Nephron progenitor cell (in vitro differentiated cells): Measurements from ENCODE around the gene ADORA1.

ENCODE experiments used
- DNase-seq: peaks from one replicate; pipeline ENCODE4 v3.0.0; 2021
- H3K27ac Mint-ChIP-seq: 2 replicates; pipeline ENCODE4 v1.8.0; 2021; ENCODE audit warnings: mild to moderate bottlenecking, moderate library complexity, mixed read lengths
- H3K27me3 Mint-ChIP-seq: 2 replicates; pipeline ENCODE4 v1.8.0; 2021; ENCODE audit warnings: mild to moderate bottlenecking, low read depth, mixed read lengths; ENCODE audit not compliant: poor library complexity
- H3K36me3 Mint-ChIP-seq: 2 replicates; pipeline ENCODE4 v1.8.0; 2021; ENCODE audit warnings: low read depth, mixed read lengths
- H3K4me1 Mint-ChIP-seq: 2 replicates; pipeline ENCODE4 v1.8.0; 2021; ENCODE audit warnings: mixed read lengths
- H3K4me3 Mint-ChIP-seq: 2 replicates; pipeline ENCODE4 v1.8.0; 2021; ENCODE audit warnings: mild to moderate bottlenecking, moderate library complexity, mixed read lengths
- H3K9me3 Mint-ChIP-seq: 2 replicates; pipeline ENCODE4 v1.8.0; 2021; ENCODE audit warnings: mild to moderate bottlenecking, moderate library complexity, mixed read lengths
- CTCF ChIP-seq: fragments of 200-600 bp; sonication (generic); IDR thresholded peaks from 2 replicates; pipeline ENCODE4 v1.5.0; 2021; ENCODE audit warnings: antibody characterized with exemption

ADORA1 gene

GRCh38 chr1:203127666-203128430, at the start of gene ADORA1:
Gene ADORA1 (plus strand): TSS chr1:203127726. CDS start chr1:203128842, 1,116 bp downstream.
- Mint-ChIP-seq H3K4me1 (peaks cover 36% of the 10 kb centered on the region), H3K36me3 (no peaks in the 10 kb centered on the region), H3K27me3 (peaks cover 60% of the 10 kb centered on the region), H3K9me3 (no peaks in the 10 kb centered on the region), H3K27ac (peak within 1 kb of the TSS; percentile 7), H3K4me3 (peak within 1 kb of the TSS; percentile 79)
- TF ChIP-seq CTCF, result peak; percentile 30
- peak; percentile 76 for DNase-seq

GRCh38 chr1:203077956-203078355, 49.6 kb upstream of the ADORA1 start:
- Mint-ChIP-seq H3K4me1 (peaks cover 22% of the 10 kb centered on the region), H3K4me3 (no peak overlapping the region), H3K9me3 (peaks cover 3% of the 10 kb centered on the region), H3K27me3 (peaks cover 81% of the 10 kb centered on the region), H3K27ac (no peak overlapping the region), H3K36me3 (peaks cover 48% of the 10 kb centered on the region)
- DNase-seq, result no peak
- TF ChIP-seq CTCF, result no peak

DNA sequence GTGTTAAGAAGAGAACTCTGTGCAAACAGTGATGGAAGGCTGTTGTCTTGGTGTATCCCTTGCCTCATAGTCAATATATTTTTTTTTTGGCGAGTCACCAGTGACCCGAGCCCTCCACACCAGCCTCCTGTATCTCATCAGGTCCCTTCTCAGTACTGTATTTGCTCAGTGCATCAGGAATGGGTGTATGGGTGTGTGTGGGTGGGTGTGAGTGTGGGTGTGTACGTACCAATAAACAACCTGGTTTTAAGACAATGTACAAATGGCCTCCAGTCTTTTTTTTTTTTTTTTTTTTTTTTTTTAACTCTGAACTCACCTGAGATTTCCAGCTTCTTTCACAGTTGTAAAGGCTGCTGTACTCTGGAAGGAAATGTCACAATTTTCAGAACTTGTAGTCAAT, 49.0 kb upstream of the ADORA1 start:
- peaks cover 28% of the 10 kb centered on the region for H3K4me1 Mint-ChIP-seq
- DNase-seq, result no peak
- peaks cover 3% of the 10 kb centered on the region for H3K9me3 Mint-ChIP-seq
- peaks cover 75% of the 10 kb centered on the region for H3K27me3 Mint-ChIP-seq
- peaks cover 43% of the 10 kb centered on the region for H3K36me3 Mint-ChIP-seq
- no peak overlapping the region for H3K4me3 Mint-ChIP-seq
- TF ChIP-seq CTCF, result no peak
- no peak overlapping the region for H3K27ac Mint-ChIP-seq

DNA sequence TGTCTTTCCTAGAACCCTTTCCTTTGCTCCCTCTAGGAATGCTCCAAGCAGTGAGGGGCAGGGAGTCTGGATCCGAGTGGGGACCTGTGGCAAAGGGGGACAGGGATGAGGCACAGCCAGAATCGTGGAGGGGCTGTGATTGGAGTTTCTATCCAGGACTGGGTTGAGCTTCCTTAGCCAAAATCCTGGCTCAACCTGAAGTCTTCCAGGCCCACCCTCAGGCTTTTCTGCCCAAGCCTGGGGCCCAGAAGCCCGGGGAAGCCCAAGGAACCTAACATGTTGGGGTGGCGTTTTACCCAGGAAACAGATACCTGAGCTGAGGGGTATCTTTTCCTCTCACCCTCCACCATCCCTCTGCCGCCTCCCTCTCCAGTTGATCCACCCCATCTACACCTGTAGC, 47.1 kb upstream of the ADORA1 start:
- Mint-ChIP-seq H3K9me3 (peaks cover 3% of the 10 kb centered on the region), H3K27me3 (peaks cover 56% of the 10 kb centered on the region), H3K4me1 (peaks cover 37% of the 10 kb centered on the region), H3K36me3 (peaks cover 32% of the 10 kb centered on the region), H3K27ac (no peak overlapping the region), H3K4me3 (no peak overlapping the region)
- TF ChIP-seq CTCF, result no peak
- no peak for DNase-seq

GRCh38 chr1:203081465-203082230, 45.9 kb upstream of the ADORA1 start:
- Mint-ChIP-seq H3K27me3 (peaks cover 44% of the 10 kb centered on the region), H3K4me3 (no peak overlapping the region), H3K27ac (no peak overlapping the region), H3K9me3 (no peaks in the 10 kb centered on the region), H3K4me1 (peaks cover 44% of the 10 kb centered on the region), H3K36me3 (peaks cover 25% of the 10 kb centered on the region)
- DNase-seq, result no peak
- TF ChIP-seq CTCF, result no peak

DNA sequence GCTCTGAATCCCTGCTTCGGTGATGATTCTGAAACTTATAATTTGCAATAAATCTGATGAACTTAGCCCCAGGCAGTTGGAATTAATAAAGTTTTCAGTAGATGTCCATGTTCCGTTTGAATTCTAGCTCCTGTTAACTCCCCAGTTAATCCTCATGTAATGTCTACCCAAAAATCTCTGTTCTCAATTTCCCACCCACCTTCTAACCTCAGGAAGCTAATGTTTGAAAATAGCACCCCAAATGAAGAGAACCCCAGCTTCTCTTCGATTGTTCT, 45.4 kb upstream of the ADORA1 start:
- peaks cover 49% of the 10 kb centered on the region for H3K4me1 Mint-ChIP-seq
- no peak overlapping the region for H3K4me3 Mint-ChIP-seq
- TF ChIP-seq CTCF, result no peak
- H3K27me3 Mint-ChIP-seq, result peaks cover 39% of the 10 kb centered on the region
- no peak for DNase-seq
- no peaks in the 10 kb centered on the region for H3K9me3 Mint-ChIP-seq
- H3K27ac Mint-ChIP-seq, result no peak overlapping the region
- peaks cover 22% of the 10 kb centered on the region for H3K36me3 Mint-ChIP-seq
